Spleen (tissue), 11 donors: Measurements from ENCODE around the gene ZSCAN9. TPM values are rescaled to one million over a fixed set of nuclear protein-coding genes. Genes with fewer than 3 reads are reported as not detected.

ENCODE experiments used
- DNase-seq: peaks from one replicate; pipeline ENCODE4 v3.0.0-alpha.2; 2020
- H3K27ac ChIP-seq, 8 donors: fragments of 200-600 bp; sonication (generic) in 7 of 8; 1 replicate in 4 of 8; 2 replicates in 4 of 8; pipeline versions ENCODE4 v1.5.0 to v1.8.0; 2016 to 2021; ENCODE audit warnings: inconsistent platforms in 4 of 8, mild to moderate bottlenecking in 4 of 8, moderate library complexity in 1 of 8
- H3K27me3 ChIP-seq, 7 donors: fragments of 200-600 bp; sonication (generic) in 6 of 7; replicated peaks in 1 of 7; 1 replicate in 4 of 7; 2 replicates in 3 of 7; pipeline versions ENCODE4 v1.5.0 to v1.8.0; 2016 to 2021; ENCODE audit warnings: inconsistent platforms in 3 of 7, mild to moderate bottlenecking in 1 of 7
- H3K36me3 ChIP-seq, 6 donors: fragments of 200-600 bp; sonication (generic) in 5 of 6; 1 replicate in 4 of 6; 2 replicates in 2 of 6; pipeline versions ENCODE4 v1.5.0 to v1.8.0; 2016 to 2021; ENCODE audit warnings: inconsistent platforms in 2 of 6
- H3K4me1 ChIP-seq, 6 donors: fragments of 200-600 bp; sonication (generic) in 5 of 6; 1 replicate in 3 of 6; 2 replicates in 3 of 6; pipeline versions ENCODE4 v1.5.0 to v1.8.0; 2016 to 2021; ENCODE audit warnings: inconsistent platforms in 3 of 6
- H3K4me3 ChIP-seq, 8 donors: fragments of 200-600 bp; sonication (generic) in 7 of 8; 1 replicate in 4 of 8; 2 replicates in 4 of 8; pipeline versions ENCODE4 v1.5.0 to v1.8.0; 2016 to 2021; ENCODE audit warnings: inconsistent platforms in 4 of 8, mild to moderate bottlenecking in 4 of 8, moderate library complexity in 2 of 8
- H3K9me3 ChIP-seq, 8 donors: fragments of 200-600 bp; sonication (generic) in 7 of 8; 1 replicate in 4 of 8; 2 replicates in 4 of 8; pipeline versions ENCODE4 v1.5.0 to v1.8.0; 2016 to 2021; ENCODE audit warnings: inconsistent platforms in 4 of 8
- POLR2A ChIP-seq, 3 donors: fragments of 450-650 bp; IDR thresholded peaks; one replicate each; pipeline ENCODE4 v1.5.1; 2017; ENCODE audit warnings: antibody characterized with exemption in 3 of 3, mild to moderate bottlenecking in 1 of 3
- POLR2AphosphoS5 ChIP-seq, 3 donors: sonication (generic); formaldehyde crosslinking; IDR thresholded peaks; one replicate each; pipeline ENCODE4 v1.5.1; 2017; ENCODE audit warnings: antibody characterized with exemption in 3 of 3
- WGBS, 5 donors: extraction: QIAGEN DNeasy Blood & Tissue Kit in 3 of 5; methylation state at CpG; one replicate each; pipeline versions ENCODE4 v1.1.5 to v1.1.7; 2013 to 2018; 5-methylcytosine and 5-hydroxymethylcytosine counted together
- intact Hi-C: fragments of 100-400 bp; cut with DNase I; formaldehyde crosslinking; loops from one replicate; pipeline ENCODE4 v1.15.0; 2023; ENCODE audit warnings: low total_unique reads
- polyA plus RNA-seq, 3 donors: library from polyadenylated mRNA; stranded (reverse); fragments of 200-250 nt; gene quantifications; one replicate each; pipeline ENCODE4 v1.2.1, GENCODE V29; 2013
- total RNA-seq, 7 donors: library from RNA; depleted of rRNA in 3 of 7; stranded (reverse); fragments of >200 nt in 3 of 7; fragmentation: NEBNext Ultra II Directional in 4 of 7; extraction: Animal tissue kit (Norgen Biotek cat#: 25700) in 4 of 7; gene quantifications; one replicate each; pipeline versions ENCODE4 v1.1.0 to v1.2.1, GENCODE V29; 2016 to 2021
- TF ChIP-seq, protein P1 (sequence below), 11 experiments: fragments of 200-600 bp in 7 of 11; fragments of 450-650 bp in 4 of 11; sonication (generic) in 4 of 11; IDR thresholded peaks in 8 of 11; conservative IDR thresholded peaks in 3 of 11; 1 replicate in 7 of 11; 2 replicates in 4 of 11; pipeline versions ENCODE4 v1.4.0 to v1.8.0; 2016 to 2021; ENCODE audit warnings: antibody characterized with exemption in 11 of 11, inconsistent platforms in 4 of 11, mild to moderate bottlenecking in 1 of 11
- donor health status: healthy with polysubstance abuse.
- donor health status: DM: no; HTN: no; CAD: no; lungs with moderate emphysema.
- donor health status: DM: no; HTN: no; CAD: no.
- donor health status: Bipolar disorder and iron deficiency.
- donor health status: healthy.
- donor health status: DM: no; HTN: no; CAD: no.
- donor health status: DM: yes; HTN: yes; CAD: no.

ZSCAN9 gene
- total and polyA plus RNA-seq, 10 donors, result 6.9 to 25.7 (median 14.2) TPM

DNA sequence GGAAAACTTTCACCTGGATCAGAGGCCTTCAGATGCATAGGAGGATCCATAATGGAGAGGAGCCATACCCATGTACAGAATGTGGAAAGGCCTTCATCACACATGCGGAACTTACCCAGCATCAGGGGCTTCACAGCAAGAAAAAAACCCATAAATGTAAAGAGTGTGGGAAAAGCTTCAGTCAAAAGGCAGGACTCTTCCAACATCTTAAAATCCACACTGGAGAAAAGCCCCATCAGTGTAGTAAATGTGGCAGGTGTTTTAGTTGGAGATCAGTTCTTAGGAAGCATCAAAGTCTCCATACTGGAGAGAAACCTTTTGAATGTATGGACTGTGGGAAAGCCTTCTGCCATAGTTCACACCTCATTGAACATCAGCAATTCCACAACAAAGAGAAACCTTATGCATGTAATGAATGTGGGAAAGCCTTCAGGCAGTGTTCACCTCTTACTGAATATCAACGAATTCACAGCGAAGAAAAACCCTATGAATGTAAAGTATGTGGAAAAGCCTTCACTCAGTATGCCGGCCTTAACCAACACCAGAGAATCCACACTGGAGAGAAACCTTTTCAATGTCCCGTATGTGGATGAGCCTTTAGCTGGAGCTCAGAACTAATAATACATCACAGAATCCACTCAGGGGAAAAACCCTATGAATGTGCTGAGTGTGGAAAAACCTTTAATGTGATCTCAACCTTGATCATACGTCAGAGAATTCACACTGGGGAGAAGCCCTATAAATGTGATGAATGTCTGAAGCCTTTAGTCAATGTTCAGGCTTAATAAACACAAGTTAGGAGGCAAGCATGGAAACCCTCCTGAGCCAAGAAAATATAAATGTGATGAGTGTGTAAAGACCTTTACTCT, 36.7 kb upstream of the ZSCAN9 start:
- 79 to 87% (median 84%) methylated on average over 6 of the region's 6 CpGs for WGBS, 5 donors
- Histone ChIP-seq H3K27ac (no peak overlapping the region), H3K4me1 (no peaks in the 10 kb centered on the region), H3K36me3 (no peaks in the 10 kb centered on the region), H3K9me3 (peaks cover 16 to 100% (median 95%) of the 10 kb centered on the region in 8 donors), H3K27me3 (peaks cover 0 to 6% (median 0%) of the 10 kb centered on the region in 7 donors), H3K4me3 (no peak overlapping the region)
- TF ChIP-seq, protein P1, sequence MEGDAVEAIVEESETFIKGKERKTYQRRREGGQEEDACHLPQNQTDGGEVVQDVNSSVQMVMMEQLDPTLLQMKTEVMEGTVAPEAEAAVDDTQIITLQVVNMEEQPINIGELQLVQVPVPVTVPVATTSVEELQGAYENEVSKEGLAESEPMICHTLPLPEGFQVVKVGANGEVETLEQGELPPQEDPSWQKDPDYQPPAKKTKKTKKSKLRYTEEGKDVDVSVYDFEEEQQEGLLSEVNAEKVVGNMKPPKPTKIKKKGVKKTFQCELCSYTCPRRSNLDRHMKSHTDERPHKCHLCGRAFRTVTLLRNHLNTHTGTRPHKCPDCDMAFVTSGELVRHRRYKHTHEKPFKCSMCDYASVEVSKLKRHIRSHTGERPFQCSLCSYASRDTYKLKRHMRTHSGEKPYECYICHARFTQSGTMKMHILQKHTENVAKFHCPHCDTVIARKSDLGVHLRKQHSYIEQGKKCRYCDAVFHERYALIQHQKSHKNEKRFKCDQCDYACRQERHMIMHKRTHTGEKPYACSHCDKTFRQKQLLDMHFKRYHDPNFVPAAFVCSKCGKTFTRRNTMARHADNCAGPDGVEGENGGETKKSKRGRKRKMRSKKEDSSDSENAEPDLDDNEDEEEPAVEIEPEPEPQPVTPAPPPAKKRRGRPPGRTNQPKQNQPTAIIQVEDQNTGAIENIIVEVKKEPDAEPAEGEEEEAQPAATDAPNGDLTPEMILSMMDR (IDR thresholded peaks at IDR 0.05 in 8 of 11, conservative IDR thresholded peaks at IDR 0.05 in 3 of 11), result no peak
- TF ChIP-seq POLR2AphosphoS5 (IDR thresholded peaks at IDR 0.05) (no peak), POLR2A (IDR thresholded peaks at IDR 0.05) (no peak)
- DNase-seq, result no peak
- intact Hi-C loops, result no loop called here

DNA sequence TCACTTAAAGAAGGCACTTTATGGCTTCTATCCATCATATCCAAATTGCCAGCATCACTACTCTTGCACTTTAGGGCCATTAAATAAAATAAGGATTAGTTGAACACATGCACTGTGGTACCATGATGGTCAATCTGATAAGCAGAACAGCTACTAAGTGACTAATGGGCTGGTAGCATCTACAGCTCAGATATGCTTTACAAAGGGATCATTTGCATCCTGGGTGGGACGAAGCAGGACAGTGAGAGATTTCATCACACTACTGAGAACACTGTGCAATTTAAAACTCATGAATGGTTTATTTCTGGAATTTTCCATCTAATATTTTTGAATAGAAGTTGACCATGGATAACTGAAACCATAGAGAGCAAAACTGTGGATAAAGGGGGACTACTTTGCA, 25.1 kb upstream of the ZSCAN9 start:
- Histone ChIP-seq H3K4me1 (no peaks in the 10 kb centered on the region), H3K27me3 (peaks cover 0 to 77% (median 7%) of the 10 kb centered on the region in 7 donors), H3K4me3 (no peak overlapping the region), H3K9me3 (peaks cover 0 to 59% (median 36%) of the 10 kb centered on the region in 8 donors), H3K36me3 (no peaks in the 10 kb centered on the region), H3K27ac (no peak overlapping the region)
- 55 to 83% (median 68%) methylated on average over 1 of the region's 1 CpG for whole genome bisulfite sequencing, 5 donors
- TF ChIP-seq POLR2AphosphoS5 (IDR thresholded peaks at IDR 0.05) (no peak), POLR2A (IDR thresholded peaks at IDR 0.05) (no peak)
- TF ChIP-seq, protein P1 (IDR thresholded peaks at IDR 0.05 in 8 of 11, conservative IDR thresholded peaks at IDR 0.05 in 3 of 11), result no peak
- no peak for DNase-seq
- intact Hi-C loops, result no loop called here

DNA sequence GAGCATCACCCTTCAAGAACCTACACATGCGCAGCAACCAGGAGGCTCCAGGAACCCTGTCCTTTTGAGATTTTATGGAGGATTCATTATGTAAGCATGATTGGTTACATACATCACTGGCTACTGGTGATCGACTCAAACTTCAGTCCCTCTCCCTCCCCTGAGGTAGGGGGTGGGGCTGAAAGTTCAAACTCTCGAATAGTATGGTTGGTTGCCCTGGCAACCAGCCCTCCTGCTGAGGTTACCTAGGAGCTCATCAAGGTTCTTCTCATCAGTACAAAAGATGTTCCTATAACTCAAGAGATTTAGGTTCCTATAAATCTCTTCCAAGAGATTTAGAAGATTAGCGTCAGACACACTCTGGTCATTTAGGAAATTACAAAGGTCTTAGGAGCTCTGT, 21.9 kb upstream of the ZSCAN9 start:
- TF ChIP-seq POLR2AphosphoS5 (IDR thresholded peaks at IDR 0.05) (no peak), POLR2A (IDR thresholded peaks at IDR 0.05) (no peak)
- TF ChIP-seq, protein P1 (IDR thresholded peaks at IDR 0.05 in 8 of 11, conservative IDR thresholded peaks at IDR 0.05 in 3 of 11), result no peak
- Histone ChIP-seq H3K4me3 (no peak overlapping the region), H3K27me3 (peaks cover under 1 to 88% (median 34%) of the 10 kb centered on the region in 7 donors), H3K4me1 (peaks cover 0 to 14% (median 11%) of the 10 kb centered on the region in 6 donors), H3K27ac (no peak overlapping the region), H3K36me3 (no peaks in the 10 kb centered on the region), H3K9me3 (peaks cover 0 to 45% (median 16%) of the 10 kb centered on the region in 8 donors)
- intact Hi-C loops, result no loop called here
- WGBS, 5 donors, result 39 to 55% (median 43%) methylated on average over 4 of the region's 4 CpGs
- no peak for DNase-seq

DNA sequence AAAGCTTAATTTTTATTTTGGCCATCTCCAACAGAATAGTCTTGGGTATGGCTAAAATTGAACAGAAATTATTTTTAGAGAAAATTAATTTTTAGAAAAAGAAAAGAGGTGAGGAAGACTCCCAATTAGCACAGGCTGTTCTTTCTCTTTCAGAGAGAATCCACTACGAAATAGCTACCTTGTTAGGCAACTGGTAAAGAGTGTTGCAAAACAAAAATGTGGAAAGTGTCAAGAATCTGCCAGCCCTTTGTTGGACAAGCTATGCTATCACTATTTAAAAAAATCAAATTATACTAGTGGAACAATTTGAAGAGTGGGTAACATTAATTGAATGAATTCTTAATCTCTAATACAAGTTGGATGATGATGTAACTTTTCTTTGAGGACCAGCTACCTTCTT, 19.2 kb upstream of the ZSCAN9 start:
- H3K27me3 ChIP-seq, result peaks cover 4 to 95% (median 61%) of the 10 kb centered on the region in 7 donors
- H3K9me3 ChIP-seq, result peaks cover 0 to 36% (median 13%) of the 10 kb centered on the region in 8 donors
- no peak overlapping the region for H3K27ac ChIP-seq
- peaks cover 0 to 17% (median 13%) of the 10 kb centered on the region in 6 donors for H3K4me1 ChIP-seq
- H3K36me3 ChIP-seq, result no peaks in the 10 kb centered on the region
- no peak for TF ChIP-seq POLR2AphosphoS5 (IDR thresholded peaks at IDR 0.05)
- no peak for TF ChIP-seq POLR2A (IDR thresholded peaks at IDR 0.05)
- WGBS, 5 donors, result 37 to 72% (median 48%) methylated on average over 1 of the region's 1 CpG
- intact Hi-C loops, result no loop called here
- no peak for DNase-seq
- H3K4me3 ChIP-seq, result no peak overlapping the region
